ENCODE results near the gene SLC2A4RG. TPM values are rescaled to one million over a fixed set of nuclear protein-coding genes. Genes with fewer than 3 reads are reported as not detected.

The SLC2A4RG gene
- total RNA-seq, 1 donor from 2014 or later, result 50.2 TPM

GRCh38 chr20:63699466-63700198 is 39.9 kb upstream of the SLC2A4RG start:
- no peaks in the 10 kb centered on the region for H3K27me3 ChIP-seq (ENCODE audit: control insufficient read depth, insufficient read depth, low read length)
- no peak overlapping the region for H3K4me3 ChIP-seq (ENCODE audit: low read depth, low read length)
- no peak for DNase-seq (ENCODE audit: low read depth)
- H3K36me3 ChIP-seq (ENCODE audit: control insufficient read depth, insufficient read depth, low read length), result no peaks in the 10 kb centered on the region
- TF ChIP-seq, protein P1, sequence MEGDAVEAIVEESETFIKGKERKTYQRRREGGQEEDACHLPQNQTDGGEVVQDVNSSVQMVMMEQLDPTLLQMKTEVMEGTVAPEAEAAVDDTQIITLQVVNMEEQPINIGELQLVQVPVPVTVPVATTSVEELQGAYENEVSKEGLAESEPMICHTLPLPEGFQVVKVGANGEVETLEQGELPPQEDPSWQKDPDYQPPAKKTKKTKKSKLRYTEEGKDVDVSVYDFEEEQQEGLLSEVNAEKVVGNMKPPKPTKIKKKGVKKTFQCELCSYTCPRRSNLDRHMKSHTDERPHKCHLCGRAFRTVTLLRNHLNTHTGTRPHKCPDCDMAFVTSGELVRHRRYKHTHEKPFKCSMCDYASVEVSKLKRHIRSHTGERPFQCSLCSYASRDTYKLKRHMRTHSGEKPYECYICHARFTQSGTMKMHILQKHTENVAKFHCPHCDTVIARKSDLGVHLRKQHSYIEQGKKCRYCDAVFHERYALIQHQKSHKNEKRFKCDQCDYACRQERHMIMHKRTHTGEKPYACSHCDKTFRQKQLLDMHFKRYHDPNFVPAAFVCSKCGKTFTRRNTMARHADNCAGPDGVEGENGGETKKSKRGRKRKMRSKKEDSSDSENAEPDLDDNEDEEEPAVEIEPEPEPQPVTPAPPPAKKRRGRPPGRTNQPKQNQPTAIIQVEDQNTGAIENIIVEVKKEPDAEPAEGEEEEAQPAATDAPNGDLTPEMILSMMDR (IDR thresholded peaks at IDR 0.05; ENCODE audit: insufficient read depth, low read length, poor library complexity, severe bottlenecking), result no peak

DNA sequence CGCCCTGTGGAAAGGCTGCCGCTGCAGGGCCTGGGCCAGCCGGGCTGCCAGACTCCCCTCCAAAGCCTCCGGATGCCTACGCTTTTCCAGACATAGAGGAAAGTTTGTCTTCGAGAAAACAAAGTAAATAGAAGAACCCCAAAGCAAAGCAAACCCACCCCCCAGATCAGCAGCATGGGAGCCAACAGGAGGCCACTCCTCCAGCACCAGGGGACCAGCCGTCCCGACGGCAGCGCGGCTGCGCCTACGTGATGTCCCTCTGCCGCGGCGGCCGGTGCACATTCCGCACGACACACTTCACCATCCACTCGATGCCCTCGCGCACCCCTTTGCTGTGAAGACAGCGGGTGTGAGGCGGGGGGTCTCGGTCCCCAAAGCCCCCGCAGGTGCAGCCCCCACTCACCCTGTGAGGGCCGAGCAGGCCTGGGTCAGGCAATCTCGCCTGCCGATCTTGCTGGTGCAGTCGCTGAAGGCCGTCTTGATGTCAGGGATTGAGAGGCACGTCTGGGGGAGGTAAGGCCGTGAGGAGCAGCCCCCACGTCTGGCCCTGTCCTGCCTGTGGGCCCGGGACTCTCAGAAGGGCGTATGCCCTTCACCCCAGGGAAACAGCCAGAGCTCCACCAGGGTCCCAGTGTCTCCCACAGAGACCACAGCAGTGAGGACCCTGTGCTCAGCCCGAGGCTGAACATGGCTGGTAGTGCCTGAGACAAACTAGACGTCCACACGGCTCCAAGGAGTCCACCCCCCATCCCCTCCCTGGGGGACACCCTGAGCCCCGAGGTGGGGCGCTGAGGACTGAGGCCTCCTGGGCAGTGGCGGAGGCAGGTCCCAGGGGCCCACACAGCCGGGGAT is 39.2 kb upstream of the SLC2A4RG start:
- no peaks in the 10 kb centered on the region for H3K27me3 ChIP-seq (ENCODE audit: control insufficient read depth, insufficient read depth, low read length)
- TF ChIP-seq, protein P1 (IDR thresholded peaks at IDR 0.05; ENCODE audit: insufficient read depth, low read length, poor library complexity, severe bottlenecking), result no peak
- no peak for DNase-seq (ENCODE audit: low read depth)
- no peaks in the 10 kb centered on the region for H3K36me3 ChIP-seq (ENCODE audit: control insufficient read depth, insufficient read depth, low read length)
- no peak overlapping the region for H3K4me3 ChIP-seq (ENCODE audit: low read depth, low read length)

- H3K27me3 ChIP-seq (ENCODE audit: control insufficient read depth, insufficient read depth, low read length), result no peaks in the 10 kb centered on the region
- no peaks in the 10 kb centered on the region for H3K36me3 ChIP-seq (ENCODE audit: control insufficient read depth, insufficient read depth, low read length)
- H3K4me3 ChIP-seq (ENCODE audit: low read depth, low read length), result no peak overlapping the region
- DNase-seq (ENCODE audit: low read depth), result no peak
- TF ChIP-seq, protein P1 (IDR thresholded peaks at IDR 0.05; ENCODE audit: insufficient read depth, low read length, poor library complexity, severe bottlenecking), result no peak
These were observed 38.6 kb upstream of the SLC2A4RG start for GRCh38 chr20:63701051-63701328.

DNA sequence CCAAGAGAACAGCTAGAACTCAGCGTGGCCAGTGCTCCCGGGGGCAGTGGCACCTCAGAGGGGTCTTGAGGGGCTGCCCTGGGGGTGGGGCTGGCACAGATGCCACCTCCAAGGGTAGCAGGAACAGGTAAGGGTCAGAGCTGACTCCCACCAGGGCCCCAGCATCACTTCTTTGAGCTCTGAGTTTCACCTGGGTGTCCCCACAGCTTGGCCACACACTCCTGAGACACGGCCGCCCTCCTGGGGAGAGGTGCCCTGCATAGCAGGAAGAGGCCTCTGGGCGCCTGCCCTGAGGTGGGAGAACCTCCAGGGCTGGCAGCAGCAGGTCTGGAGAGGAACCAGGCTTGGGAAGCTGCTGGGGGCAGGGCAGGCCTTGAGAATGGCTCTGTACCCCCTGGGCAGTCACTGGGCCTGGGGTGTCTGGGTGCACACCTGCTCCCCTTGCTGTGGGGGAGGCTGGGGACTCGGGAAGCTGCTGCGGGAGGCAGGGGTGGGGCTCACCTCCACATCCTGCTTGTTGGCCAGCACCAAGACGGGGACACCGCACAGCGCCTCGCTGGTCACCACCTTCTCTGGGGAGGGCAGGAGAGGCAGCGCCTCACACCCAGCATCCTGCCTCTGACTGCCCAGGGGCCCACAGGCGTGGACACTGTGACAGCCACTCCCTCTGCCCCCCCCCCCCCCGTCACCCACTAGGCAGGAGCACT is 38.1 kb upstream of the SLC2A4RG start:
- TF ChIP-seq, protein P1 (IDR thresholded peaks at IDR 0.05; ENCODE audit: insufficient read depth, low read length, poor library complexity, severe bottlenecking), result no peak

DNA sequence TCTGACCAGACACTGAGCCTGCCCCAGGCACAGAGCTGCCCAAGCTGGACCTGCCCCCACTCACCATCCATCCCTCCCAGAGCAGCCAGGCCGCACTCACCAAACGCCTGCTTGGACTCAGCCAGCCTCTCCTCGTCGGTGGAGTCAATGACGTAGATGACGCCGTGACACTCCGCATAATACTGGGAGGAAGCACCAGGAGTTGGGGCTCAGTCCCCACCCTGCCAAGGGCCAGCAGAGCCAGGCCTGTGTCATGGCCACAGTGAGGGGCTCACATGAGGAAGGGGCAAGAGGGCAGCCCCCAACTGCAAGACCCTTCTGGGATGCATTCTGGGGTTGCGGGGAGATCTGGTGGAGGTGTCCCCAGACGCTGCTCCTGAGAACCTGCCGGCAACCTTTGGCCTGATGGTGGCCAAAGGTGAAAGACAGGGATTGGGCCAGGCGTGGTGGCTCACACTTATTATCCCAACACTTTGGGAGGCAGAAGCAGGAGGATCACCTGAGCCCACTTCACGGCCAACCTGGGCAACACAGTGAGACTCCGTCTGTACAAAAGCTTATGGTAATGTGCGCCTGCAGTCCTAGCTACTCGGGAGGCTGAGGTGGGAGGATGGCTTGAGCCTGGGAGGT is 37.4 kb upstream of the SLC2A4RG start:
- no peak overlapping the region for H3K4me3 ChIP-seq (ENCODE audit: low read depth, low read length)
- H3K27me3 ChIP-seq (ENCODE audit: control insufficient read depth, insufficient read depth, low read length), result no peaks in the 10 kb centered on the region
- TF ChIP-seq, protein P1 (IDR thresholded peaks at IDR 0.05; ENCODE audit: insufficient read depth, low read length, poor library complexity, severe bottlenecking), result no peak
- DNase-seq (ENCODE audit: low read depth), result no peak
- H3K36me3 ChIP-seq (ENCODE audit: control insufficient read depth, insufficient read depth, low read length), result peaks cover 1% of the 10 kb centered on the region

More for the DNA sequence above, 38.1 kb upstream of the SLC2A4RG start:
- no peak overlapping the region for H3K4me3 ChIP-seq (ENCODE audit: low read depth, low read length)
- no peak for DNase-seq (ENCODE audit: low read depth)
- H3K27me3 ChIP-seq (ENCODE audit: control insufficient read depth, insufficient read depth, low read length), result no peaks in the 10 kb centered on the region
- peaks cover 1% of the 10 kb centered on the region for H3K36me3 ChIP-seq (ENCODE audit: control insufficient read depth, insufficient read depth, low read length)

All from kidney epithelial cell (primary cell).